Activated CD8-positive, alpha-beta memory T cell treated with anti-CD3 and anti-CD28 coated beads for 48 hours (primary cell): ENCODE data around the gene CDKAL1.

ENCODE experiments used
- DNase-seq, 3 experiments: peaks; one replicate each; pipeline ENCODE4 v3.0.0-alpha.2; 2020; ENCODE audit warnings: low read depth in 2 of 3, low spot score in 2 of 3

The CDKAL1 gene

DNA sequence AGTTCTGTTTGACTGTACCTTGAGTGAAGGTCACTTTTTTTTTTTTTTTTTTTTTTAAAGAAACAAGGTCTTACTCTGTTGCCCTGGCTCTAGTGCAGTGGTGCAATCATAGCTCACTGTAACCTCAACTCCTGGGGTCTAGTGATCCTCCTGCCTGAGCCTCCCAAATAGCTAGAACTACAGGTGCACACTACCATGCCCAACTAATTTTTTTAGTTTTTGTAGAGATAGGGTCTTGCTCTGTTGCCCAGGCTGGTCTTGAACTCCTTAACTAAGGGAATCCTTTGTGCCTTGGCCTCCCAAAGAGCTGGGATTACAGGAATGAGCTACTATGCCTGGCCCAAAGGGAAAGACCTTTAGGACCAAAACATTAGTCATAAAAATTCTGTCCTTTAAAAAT is 413.7 kb downstream of the CDKAL1 start:
- no peak for DNase-seq

DNA sequence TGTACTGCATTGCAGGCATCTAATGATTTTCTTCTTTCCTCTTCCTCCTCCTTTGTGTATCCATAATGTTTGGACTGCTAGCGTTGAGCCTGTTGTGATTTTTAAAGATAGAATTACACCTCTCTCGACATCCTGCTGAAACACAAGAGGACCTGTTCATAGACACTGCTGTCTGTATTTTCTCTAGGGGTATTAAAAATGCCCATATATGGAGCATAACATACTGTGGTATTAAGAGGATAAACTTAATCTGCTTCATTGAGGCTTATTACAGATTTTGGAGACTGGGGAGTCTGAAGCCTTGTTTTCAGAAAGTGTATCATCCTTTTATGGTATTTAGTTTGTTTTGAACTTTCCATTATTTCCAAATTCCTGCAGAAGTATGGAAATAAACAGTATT is 414.3 kb downstream of the CDKAL1 start:
- DNase-seq, result no peak

DNA sequence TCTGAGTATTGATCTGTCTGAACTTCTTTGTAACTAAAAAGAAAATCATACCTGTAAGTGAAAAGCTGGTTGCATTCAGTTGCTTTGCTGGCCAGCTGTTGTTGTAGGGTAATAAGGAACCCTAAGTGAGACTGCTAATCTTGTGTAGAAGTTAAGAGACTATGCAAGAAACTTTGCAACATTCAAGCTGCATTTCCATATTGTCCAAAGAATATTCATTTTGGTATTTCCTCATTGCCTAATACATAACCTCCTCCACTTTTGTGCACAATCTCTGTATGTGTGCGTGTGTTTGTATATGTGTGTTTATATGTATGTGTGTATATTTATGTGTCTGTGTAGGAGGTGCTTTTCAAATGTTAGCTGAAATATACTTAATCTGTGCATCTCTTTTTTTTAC is 414.9 kb downstream of the CDKAL1 start:
- no peak for DNase-seq

DNA sequence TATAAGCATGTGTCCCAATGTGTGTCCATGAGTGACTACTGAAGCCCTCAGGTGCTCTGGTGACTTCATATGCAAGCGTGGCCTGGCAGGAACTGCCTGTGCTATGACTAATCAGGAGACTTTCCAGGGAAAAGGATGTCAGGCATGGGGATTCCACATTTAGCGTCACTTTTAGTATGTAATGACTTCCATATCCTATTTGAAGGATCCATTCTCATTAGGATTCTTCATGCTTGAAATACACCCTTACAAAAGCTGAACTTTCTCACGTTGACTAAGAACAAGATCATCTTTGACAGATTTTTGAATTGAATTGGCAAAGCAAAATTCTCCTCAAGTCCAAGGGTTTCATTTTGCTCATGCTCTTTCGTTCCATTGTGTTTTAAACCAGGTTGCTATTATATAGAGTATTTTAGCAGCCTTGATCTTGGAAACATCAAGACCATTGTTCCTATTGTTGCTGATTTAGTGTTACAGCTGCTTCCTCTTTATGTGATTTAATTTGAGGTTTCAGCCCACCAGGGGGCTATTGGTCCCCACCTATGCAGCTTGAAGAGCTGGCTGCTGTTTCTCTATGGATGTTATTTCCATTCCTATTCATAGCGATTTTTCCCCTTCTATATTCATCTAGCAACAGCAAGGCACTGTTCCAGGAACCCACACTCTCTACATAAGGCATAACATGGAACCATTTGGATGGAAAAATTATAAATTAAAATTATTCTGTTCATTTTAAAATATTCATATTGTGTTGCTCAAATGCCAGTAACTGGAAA is 418.6 kb downstream of the CDKAL1 start:
- DNase-seq, result no peak

DNA sequence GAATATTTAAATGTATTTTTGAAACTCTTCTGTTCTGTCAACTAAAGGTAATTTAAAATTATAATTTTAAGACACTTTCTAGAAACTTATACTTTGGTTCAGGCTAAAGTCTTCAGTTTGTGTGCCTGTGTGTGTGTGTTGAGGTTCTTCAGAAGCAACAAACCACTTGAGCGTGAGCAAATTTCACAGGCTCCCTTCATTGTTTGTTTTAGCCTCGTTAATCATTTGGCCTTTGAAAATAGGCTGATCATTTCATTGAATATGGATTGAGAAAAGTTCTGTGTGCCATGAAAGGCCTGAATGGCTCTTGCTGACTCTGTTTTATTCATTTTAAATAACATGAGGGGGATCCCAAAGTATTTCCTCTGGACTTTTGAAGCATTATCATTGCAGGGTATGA is 420.1 kb downstream of the CDKAL1 start:
- no peak for DNase-seq

DNA sequence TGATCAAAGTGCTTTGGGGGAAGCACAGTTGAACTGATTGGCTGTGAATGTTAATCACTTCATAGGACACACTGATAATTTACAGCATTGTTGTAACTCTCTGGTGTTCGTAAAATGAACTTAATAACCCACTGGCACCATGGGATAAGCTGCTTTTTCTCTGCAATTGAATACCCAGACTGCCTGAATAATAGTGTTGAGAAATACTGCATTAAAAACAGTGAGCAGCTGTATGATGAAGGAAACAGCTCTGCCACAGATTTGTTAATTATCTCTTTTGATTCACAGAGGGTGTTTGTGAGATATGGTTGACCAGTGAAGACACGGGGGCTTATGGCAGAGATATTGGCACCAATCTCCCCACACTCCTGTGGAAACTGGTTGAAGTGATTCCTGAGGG is 420.9 kb downstream of the CDKAL1 start:
- DNase-seq, result no peak

DNA sequence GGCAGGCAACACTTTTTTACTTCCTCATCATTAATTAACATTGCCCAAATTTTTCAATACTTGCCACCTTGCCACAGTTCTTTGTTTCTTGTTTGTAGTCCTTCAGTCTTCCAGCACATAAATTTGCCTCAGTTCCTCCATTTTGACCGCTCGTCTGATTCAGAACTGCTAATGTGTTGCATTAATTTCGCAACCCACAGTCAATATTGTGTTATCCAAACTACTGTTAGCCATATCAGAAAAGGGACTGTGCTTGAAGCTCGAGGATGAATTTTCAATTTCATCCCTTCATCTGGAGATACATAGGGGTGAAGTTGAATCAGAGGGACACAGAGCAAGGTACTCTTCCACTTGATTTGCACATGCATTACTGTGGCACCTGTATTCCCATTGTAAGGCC is 421.5 kb downstream of the CDKAL1 start:
- DNase-seq, result no peak

DNA sequence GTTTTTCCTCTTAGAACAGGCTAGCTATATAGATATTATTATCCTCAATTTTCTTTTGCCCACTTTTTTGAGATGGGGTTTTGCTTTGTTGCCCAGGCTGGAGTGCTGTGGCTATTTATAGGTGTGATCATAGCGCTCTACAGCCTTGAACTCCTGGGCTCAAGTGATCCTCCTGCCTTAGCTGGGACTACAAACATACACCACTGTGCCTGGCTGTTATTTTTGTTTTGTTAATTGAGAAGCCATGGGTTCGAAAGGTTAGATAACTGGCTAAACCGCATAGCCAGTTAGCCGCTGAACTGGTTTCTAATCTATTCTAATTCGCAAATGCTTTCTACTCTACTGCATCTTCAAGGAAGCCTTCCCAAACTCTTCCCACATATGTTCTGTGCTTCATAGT is 425.8 kb downstream of the CDKAL1 start:
- no peak for DNase-seq

DNA sequence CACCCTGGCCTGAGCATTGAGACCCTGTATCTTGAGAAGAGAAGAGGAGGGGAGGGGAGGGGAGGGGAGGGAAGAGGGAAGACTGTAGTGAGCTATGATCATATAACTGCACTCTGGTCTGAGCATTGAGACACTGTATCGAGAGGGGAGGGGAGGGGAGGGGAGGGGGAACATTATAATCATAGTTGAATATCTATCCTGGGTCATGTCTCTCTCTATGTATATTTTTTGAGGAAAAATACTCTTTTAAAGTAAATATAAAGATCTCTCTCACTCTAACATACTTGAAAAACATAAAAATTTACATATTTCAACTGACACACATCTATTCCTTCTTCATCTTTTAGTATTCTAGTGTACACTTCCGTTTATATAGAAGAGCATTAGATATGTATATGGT is 431.0 kb downstream of the CDKAL1 start:
- no peak for DNase-seq

DNA sequence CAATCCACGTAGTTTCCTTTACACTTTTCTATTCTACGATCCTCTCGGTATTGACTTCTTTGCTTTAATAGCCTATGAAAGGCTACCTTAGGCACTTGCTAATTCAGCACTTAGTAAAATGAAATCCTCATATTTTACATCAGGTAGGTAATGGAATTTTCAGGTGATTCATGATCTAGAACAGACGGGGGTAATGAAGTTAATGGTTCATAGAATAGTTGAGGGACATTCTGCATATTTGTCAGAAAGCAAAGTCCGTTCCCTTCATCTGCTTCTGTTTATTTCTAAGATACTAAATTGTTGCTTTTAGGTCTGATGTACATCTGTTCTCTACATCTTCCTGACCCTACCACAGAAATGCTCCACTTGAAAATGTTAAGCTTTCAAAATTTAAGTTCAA is 431.7 kb downstream of the CDKAL1 start:
- DNase-seq, result no peak

DNA sequence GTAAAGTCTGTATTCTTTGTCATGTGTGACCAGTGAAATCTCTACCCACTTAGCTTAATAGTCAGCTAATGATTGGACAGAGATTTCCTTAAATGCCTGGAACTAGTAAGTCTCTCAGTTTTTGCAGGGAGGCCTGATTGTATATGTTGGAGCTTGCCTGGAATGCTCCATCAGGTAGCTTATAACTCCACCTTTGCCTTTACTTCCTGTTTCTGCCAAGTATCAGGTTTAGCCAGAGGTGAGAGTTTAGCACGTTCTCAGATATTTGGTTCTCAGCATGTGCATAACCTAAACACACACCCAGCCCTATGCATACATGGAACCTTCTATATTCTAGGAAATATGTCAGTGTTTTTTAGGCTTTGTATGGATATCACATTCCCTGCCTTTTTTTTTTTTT is 435.3 kb downstream of the CDKAL1 start:
- DNase-seq, result no peak

DNA sequence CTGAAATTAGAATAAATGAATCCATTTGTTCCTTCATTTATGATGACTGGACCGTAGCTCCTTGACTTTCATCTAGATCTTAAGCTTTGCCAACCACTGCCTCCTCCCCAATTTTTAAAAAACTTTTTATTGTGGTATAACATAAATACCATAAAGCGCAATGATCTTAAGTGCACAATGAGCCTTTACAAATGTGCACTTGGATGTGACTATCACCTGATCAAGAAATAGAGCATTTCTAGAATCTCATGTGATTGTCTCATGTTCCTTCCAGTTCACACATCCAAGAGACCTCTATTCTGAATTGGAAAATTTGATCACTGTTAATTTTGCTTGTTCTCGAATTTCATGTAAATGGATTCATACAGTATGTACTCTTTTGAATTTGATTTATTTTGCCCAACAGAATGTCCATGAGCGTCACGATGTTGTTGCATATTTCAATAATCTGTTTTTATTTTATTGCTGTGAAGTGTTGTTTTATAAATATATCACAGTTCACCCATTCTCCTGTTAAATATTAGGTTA is 442.2 kb downstream of the CDKAL1 start:
- DNase-seq, result no peak

DNA sequence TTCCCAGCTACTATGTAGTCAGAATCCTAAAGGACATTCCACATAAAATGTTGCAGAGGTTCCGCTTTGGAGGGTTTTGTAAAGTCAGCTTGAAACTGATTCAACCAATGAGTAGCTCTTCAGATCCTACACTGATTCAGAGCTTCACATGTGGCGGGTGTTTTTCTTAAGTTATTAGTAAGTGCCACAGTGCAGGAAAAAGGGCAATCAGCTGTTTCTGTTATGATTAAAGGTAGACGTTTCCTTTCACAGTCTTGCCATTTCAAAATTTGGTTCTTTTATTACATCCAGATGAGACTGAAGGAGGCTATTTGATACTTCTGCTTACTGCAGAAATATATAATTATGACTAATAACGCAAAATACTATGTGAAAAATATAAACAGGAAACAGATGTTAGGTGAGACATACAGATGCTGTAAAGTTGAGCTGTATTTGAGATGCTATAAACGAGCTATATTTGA is 443.9 kb downstream of the CDKAL1 start:
- no peak for DNase-seq

DNA sequence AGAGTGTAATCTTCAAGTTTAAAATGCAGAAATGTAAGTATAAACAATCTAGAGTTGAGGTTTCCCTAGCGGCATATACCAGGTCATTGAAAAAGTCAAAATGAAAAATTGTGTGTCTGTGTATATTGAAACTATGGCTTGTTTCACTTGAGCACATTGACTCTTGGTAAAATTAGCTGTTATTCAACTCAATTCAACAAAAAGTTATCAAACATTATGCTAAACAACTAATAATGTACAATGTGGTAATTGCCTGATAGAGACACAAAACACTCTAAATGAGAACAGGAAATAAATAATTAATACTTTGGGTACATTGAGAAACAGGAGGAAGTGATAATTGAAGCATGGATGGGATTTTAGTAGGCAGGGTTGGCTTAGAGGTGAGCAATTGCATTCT is 444.8 kb downstream of the CDKAL1 start:
- DNase-seq, result no peak

DNA sequence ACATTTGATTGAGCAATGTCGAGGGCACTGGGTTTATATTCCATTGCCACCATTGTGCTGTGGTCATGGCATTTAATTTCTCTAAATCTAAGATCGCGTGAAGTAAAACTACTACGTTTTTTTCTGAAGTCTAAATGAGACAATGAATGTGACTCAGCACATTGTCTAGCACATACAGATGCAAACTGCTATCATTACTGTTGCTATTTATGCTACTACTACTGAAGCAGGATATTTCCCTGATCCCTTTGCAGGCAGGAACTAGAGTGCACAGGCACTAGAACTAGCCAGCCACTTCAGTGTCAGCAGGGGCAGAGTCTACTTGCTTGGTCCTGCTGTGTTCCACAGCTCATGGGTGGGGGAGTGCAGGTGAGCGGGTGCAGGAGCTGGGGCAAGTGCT is 449.7 kb downstream of the CDKAL1 start:
- no peak for DNase-seq

DNA sequence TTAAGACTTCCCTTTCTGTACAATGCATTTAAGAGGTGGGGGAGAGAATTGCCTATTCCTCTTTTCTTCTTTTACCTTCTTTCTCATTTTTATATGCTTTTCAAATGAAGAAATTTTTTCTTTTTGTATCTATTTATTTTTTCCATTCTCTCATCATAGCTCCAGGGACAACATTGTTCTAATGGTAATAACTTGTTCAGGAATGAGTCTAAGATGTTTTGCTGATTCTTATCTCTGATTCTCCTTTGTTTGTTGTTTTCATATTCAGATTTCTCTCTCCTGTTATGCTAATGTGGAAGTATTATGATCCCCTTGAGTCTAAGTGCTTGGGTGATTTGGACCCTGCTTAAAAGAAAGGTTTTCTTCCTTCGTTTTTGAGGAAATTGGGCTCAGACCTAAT is 451.6 kb downstream of the CDKAL1 start:
- DNase-seq, result no peak

DNA sequence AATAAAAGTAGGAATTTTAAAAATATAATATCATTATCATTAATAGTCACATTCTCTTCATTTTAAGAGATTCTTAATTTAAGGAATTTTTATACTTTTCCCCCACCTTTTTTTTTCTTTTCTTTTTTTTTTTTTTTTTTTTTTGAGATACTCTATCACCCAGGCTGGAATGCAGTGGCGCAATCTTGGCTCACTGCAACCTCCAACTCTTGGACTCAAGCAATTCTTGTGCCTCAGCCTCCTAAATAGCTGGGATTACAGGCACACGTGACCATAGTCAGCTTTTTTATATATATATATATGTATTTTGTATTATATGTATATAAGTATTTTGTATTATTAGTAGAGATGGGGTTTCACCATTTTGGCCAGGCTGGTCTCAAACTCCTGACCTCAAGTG is 457.7 kb downstream of the CDKAL1 start:
- no peak for DNase-seq

DNA sequence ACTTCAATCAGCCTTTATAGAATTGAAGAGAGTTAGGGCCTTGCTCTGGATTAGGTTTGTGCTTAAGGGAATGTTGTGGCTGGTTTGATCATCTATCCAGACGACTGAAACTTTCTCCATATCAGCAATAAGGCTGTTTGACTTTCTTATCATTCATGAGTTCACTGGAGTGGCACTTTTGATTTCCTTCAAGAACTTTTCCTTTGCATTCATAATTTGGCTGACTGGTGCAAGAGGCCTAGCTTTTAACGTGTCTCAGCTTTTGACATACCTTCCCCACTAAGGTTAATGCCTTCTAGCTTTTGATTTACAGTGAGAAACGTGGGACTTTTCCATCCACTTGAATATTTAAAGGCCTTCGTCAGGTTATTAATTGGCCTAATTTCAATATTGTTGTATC is 461.8 kb downstream of the CDKAL1 start:
- DNase-seq, result no peak

DNA sequence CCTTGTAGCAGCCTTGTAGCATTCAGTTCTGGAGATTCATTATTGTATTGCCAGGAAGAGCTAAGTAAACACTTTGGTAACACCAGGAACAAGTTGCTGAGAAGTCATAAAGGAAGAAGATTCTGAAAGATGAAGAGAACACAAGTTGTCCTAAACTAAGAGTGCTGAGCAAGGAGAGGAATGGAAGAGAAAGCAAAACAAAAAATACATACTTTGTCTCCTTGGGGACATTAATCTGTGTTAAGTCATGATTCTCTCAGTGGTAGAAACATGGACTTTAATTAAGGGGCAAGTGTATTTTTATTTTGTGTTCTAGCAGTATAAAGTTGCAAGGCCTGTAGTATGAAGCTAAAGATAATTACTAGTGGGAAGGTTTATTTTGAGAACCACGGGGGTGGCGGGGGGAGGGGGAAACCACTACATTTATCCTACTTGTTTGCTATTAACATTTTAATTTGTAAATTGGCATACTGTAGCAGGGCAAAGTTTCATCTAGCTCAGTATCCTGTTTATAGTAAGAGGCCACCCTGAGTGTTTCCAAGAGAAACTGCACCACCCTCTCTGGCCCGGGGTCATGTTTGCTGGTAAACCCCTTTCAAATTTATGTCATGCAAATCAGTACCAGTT is 463.0 kb downstream of the CDKAL1 start:
- DNase-seq, result no peak

DNA sequence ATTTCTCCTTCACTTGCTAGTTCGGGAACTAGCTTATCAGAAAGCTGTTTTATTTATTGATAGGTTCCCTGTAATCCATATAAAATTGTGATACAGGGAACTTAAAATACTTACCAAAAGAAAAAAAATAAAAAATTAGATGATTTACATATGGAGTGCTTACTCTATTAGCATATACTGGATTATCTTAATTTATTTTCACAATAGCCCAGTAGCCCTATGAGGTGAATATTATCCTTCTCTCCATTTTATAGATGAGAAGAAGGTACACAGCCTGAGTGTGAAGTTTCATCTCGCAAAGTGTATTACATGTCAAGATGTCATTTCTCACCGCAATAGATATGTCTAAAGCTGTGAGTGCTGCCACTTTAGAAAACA is 463.5 kb downstream of the CDKAL1 start:
- DNase-seq, result no peak

DNA sequence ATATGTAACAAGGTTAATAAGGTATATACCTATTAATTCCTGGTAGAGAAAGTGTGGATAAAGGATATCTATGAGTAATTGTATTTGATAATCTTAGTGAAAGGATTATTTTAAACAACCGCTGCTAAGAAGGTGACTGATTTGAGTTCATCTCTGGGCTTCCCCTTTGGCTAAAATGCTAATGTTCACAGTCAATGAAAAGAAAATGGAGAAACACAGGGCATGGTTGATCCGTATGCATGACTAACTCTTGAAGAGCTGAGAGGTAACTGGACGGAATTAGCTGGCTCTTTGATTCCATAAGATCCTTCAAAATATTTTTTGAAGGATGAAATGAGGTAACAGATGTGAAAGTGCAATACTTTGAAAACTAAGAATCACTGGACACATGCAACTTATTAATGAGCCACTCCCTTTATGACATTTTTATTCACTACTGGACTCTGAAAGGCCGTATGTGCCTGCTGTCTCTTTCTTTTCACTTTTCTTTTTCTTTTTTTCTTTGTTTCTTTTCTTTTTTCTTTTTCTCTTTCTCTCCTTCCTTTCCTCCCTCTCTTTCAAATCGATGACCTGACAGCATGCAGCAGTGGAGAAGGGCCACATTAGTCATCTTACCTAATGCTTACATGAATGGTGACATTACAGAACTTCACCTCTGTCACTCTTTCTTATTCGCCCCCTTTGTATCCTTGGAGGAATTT is 464.6 kb downstream of the CDKAL1 start:
- no peak for DNase-seq

DNA sequence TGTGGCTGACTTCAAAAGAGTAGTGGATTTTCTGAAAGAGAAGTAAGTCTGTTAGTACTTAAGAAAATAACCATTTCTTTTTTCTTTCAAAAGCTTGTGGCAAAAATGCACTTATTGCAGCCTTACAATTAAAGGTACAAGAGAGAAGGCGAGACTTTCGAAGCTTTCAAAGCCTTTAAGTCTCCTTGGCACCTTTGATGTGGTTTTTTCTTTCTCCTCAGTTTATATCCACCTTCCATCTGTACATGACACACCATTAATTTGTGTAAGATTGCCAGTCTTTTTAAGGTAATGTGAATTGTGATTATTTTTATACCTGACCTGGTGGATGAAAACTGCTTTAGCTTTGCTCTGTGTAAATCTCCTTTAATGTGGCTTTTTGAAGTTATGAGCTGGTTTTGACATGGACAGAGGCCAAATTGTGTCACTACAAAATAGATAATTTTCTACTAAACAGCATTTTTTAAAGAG is 466.1 kb downstream of the CDKAL1 start:
- no peak for DNase-seq
